ENCODE results near the gene PRF1.

Gene PRF1

DNA sequence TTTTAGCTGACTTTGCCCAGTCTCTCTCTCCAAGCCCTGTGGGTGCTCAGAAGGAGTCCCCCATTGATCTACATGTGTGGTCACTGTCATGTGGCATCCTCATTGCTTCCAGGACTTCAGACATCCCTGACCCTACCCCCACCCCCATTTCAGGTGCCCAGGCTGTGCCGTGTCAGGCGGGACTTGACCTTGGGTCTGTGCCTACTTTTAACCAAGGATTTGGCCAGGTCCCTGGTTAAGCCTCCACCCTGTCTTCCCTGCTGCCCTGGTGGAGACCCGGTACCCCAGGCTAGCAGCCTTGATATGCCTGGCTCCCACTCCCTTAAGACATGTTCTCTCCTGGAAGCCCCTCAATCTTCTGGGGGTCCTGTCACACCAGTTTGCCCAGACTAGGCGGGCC lies 31.3 kb downstream of the PRF1 start:
- TF ChIP-seq, protein P1, sequence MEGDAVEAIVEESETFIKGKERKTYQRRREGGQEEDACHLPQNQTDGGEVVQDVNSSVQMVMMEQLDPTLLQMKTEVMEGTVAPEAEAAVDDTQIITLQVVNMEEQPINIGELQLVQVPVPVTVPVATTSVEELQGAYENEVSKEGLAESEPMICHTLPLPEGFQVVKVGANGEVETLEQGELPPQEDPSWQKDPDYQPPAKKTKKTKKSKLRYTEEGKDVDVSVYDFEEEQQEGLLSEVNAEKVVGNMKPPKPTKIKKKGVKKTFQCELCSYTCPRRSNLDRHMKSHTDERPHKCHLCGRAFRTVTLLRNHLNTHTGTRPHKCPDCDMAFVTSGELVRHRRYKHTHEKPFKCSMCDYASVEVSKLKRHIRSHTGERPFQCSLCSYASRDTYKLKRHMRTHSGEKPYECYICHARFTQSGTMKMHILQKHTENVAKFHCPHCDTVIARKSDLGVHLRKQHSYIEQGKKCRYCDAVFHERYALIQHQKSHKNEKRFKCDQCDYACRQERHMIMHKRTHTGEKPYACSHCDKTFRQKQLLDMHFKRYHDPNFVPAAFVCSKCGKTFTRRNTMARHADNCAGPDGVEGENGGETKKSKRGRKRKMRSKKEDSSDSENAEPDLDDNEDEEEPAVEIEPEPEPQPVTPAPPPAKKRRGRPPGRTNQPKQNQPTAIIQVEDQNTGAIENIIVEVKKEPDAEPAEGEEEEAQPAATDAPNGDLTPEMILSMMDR (IDR thresholded peaks at IDR 0.05; ENCODE audit: insufficient read depth, missing control alignments): no peak
- FAIRE-seq (no peak), DNase-seq (ENCODE audit: insufficient read length, low spot score) (no peak)

DNA sequence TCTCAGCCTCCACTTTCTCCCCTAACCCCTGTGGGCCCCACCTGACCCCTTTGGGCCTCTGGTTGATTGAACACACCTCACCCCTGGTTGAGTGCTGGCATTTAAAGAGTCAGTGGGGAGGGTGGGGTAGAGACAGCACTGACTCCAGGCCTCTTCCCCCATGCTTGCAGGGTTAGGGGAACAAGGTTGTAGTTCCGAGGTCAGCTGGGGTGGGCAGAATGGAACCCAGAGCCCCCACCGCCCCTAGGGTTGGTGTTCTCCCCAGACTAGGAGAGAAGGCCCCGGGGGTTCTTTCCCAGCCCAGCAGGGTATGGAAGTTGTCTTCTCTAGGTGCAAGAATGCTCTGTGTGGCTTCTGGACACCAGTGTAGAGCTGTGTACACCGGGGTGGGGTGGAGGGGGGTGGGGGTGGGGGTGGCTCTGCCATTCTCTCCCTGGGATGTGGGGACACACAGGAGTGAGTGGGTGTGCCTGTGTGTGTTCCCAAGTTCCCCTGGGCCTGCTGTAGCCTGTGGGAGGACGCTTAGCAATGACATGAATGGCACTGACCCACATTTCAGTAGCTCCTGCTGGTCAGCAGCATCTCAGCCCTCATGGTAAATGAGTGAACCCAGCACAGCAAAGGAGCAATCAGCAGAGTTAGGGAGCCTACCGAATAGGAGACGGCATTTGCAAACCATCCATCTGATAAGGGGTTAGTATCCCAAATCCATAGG lies 33.6 kb downstream of the PRF1 start:
- TF ChIP-seq, protein P1 (IDR thresholded peaks at IDR 0.05; ENCODE audit: insufficient read depth, missing control alignments): no peak
- no peak for DNase-seq (ENCODE audit: insufficient read length, low spot score)
- FAIRE-seq: no peak

DNA sequence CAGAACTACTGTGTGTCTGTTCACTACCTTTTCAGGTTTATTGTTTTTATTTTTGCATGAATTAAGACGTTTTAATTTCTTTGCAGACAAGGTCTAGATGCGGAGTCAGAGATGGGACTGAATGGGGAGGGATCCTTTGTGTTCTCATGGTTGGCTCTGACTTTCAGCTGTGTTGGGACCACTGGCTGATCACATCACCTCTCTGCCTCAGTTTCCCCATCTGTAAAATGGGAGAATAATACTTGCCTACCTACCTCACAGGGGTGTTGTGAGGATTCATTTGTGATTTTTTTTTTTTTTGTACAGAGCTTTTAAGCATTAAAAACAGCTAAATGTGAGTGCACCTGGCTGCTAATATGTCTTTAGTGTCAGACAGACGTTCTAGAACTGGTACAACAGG lies 34.4 kb downstream of the PRF1 start:
- DNase-seq (ENCODE audit: insufficient read length, low spot score) (no peak), FAIRE-seq (no peak)
- TF ChIP-seq, protein P1 (IDR thresholded peaks at IDR 0.05; ENCODE audit: insufficient read depth, missing control alignments): no peak

DNA sequence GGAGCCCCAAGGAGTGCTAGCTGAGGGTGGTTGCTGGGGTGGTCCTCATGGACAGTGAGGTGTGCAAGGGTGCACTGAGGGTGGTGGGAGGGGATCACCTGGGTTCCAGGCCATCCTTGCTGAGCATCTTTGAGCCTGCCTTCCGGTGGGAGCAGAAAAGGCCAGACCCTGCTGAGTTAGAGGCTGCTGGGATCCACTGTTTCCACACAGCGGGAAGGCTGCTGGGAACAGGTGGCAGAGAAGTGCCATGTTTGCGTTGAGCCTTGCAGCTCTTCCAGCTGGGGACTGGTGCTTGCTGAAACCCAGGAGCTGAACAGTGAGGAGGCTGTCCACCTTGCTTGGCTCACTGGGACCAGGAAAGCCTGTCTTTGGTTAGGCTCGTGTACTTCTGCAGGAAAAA lies 34.9 kb downstream of the PRF1 start:
- TF ChIP-seq, protein P1 (IDR thresholded peaks at IDR 0.05; ENCODE audit: insufficient read depth, missing control alignments): no peak
- FAIRE-seq: no peak
- no peak for DNase-seq (ENCODE audit: insufficient read length, low spot score)

DNA sequence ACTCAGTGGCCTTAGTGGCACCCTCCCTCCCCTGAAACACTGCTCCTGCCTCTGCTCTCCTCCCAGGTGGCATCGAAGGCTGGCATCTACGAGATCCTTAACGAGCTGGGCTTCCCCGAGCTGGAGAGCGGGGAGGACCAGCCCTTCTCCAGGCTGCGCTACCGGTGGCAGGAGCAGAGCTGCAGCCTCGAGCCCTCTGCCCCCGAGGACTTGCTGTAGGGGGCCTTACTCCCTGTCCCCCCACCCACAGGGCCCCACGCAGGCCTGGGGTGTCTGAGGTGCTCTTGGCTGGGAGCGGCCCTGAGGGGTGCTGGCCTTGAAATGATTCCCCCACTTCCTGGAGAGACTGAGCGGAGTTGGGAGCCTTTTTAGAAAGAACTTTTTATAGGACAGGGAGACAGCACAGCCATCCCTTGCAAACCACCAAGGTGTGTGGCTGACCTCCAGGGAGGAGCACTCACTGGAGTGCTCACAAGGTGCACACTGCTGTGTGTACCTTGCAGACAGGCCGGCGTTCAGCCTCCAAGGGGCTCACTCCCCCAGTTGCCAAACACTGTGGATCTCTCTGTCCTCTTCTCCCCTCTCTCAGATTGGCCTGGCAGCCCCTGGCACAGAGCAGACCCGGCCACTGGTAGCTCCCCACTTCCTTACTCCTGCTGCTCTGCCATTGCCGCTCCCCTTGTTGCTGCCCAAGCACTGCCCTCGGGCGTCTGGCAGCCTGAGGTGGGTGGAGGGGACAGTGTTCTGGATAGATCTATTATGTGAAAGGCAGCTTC lies 35.8 kb downstream of the PRF1 start:
- no peak for DNase-seq (ENCODE audit: insufficient read length, low spot score)
- TF ChIP-seq, protein P1 (IDR thresholded peaks at IDR 0.05; ENCODE audit: insufficient read depth, missing control alignments): no peak
- no peak for FAIRE-seq

DNA sequence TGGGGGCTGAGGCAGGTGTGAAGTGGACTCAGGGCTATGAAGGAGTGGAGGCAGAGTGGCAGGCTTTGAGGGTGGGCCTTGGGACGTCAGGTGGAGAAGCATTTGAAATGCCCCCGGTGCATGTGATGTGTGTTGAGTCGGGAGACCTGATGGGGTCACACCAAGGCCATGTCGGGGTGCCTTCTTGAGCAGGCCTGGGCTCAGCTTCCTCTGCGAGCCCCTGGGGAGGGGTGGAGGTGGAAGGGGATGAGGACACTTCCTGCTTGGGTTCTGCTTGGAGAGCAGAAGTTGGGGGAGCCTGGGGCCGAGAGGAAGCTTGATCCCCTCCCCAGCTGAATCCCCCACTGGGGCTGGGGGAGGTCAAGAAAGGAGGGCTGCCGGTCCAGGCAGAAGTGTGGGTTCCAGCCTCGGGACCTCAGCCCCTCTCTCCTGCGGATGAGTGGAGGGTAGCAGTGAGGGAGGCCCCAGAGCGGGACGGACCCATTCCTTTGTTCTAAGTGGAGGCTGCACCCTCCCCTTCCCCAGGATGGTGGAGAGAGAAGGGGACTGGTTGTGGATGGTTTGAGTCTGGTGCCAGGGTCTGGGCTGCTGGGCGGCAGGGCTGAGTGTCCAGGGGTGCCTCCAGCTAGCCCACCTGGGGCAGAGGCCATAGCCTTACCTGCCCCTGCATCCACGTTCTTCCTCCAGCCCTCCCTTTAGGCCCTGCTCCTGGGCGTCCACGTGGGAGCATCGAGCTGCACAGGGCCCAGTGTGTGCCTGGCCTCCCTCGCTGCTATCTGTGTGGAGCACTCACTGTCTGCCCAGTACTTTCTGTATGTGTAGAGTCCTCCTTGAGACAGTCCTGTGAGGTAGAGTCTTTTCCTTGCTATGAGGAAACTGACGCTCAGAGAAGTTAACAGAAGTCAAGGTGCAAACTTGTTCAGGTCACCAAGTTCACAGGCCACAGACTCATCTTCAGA lies 36.7 kb downstream of the PRF1 start:
- DNase-seq (ENCODE audit: insufficient read length, low spot score) (no peak), FAIRE-seq (no peak)
- TF ChIP-seq, protein P1 (IDR thresholded peaks at IDR 0.05; ENCODE audit: insufficient read depth, missing control alignments): no peak
